Loucy (cell line): ENCODE measurements around the gene SLC15A1.

Experiments used
- H2AFZ ChIP-seq: fragments of 200-600 bp; sonication (generic); 2 replicates; pipeline ENCODE4 v1.6.0; 2016; ENCODE audit warnings: antibody characterized with exemption, mild to moderate bottlenecking, low read length, moderate library complexity
- H3F3A ChIP-seq: fragments of 200-600 bp; 2 replicates; pipeline ENCODE4 v1.6.0; 2016; ENCODE audit warnings: antibody characterized with exemption, low read depth, mild to moderate bottlenecking
- H3K27me3 ChIP-seq: fragments of 200-600 bp; sonication (generic); 2 replicates; pipeline ENCODE4 v1.6.1; 2014; ENCODE audit warnings: low read length, mild to moderate bottlenecking; ENCODE audit not compliant: insufficient read depth, poor library complexity, severe bottlenecking
- H3K36me3 ChIP-seq: fragments of 200-600 bp; sonication (generic); 2 replicates; pipeline ENCODE4 v1.6.1; 2016; ENCODE audit warnings: low read length; ENCODE audit not compliant: insufficient read depth
- H3K4me1 ChIP-seq: fragments of 200-600 bp; sonication (generic); 2 replicates; pipeline ENCODE4 v1.5.1; 2014; ENCODE audit warnings: low read length, mild to moderate bottlenecking; ENCODE audit not compliant: insufficient read depth, poor library complexity, severe bottlenecking
- H3K4me2 ChIP-seq: fragments of 200-600 bp; sonication (generic); 2 replicates; pipeline ENCODE4 v1.6.0; 2014; ENCODE audit warnings: antibody characterized with exemption, low read length, low read depth, mild to moderate bottlenecking; ENCODE audit not compliant: poor library complexity, severe bottlenecking
- H3K4me3 ChIP-seq: fragments of 200-600 bp; sonication (generic); 2 replicates; pipeline ENCODE4 v1.5.1; 2014; ENCODE audit warnings: low read length, mild to moderate bottlenecking, mixed read lengths; ENCODE audit not compliant: poor library complexity, severe bottlenecking
- H3K79me2 ChIP-seq: fragments of 200-600 bp; sonication (generic); 2 replicates; pipeline ENCODE4 v1.6.1; 2014; ENCODE audit warnings: low read length; ENCODE audit not compliant: insufficient read depth
- H3K9ac ChIP-seq: fragments of 200-600 bp; sonication (generic); 2 replicates; pipeline ENCODE4 v1.6.0; 2014; ENCODE audit warnings: mild to moderate bottlenecking, low read depth, low read length, moderate library complexity; ENCODE audit not compliant: poor library complexity, severe bottlenecking
- H3K9me2 ChIP-seq: fragments of 200-600 bp; sonication (generic); replicated peaks from 2 replicates; pipeline ENCODE4 v1.6.1; 2016; ENCODE audit warnings: low read depth, low read length, mixed read lengths
- H3K9me3 ChIP-seq: fragments of 200-600 bp; sonication (generic); 2 replicates; pipeline ENCODE4 v1.6.1; 2014; ENCODE audit warnings: mild to moderate bottlenecking, antibody characterized with exemption, low read length, low read depth; ENCODE audit not compliant: insufficient read depth
- H4K20me1 ChIP-seq: fragments of 200-600 bp; sonication (generic); 2 replicates; pipeline ENCODE4 v1.6.0; 2014; ENCODE audit warnings: antibody characterized with exemption, low read length, mild to moderate bottlenecking; ENCODE audit not compliant: insufficient read depth, poor library complexity, severe bottlenecking
- CTCF ChIP-seq: fragments of 200-600 bp; sonication (generic); conservative IDR thresholded peaks from 2 replicates; pipeline ENCODE4 v1.5.1; 2014; ENCODE audit warnings: mild to moderate bottlenecking, antibody characterized with exemption, low read length
- EZH2phosphoT487 ChIP-seq: fragments of 200-600 bp; IDR thresholded peaks from 2 replicates; pipeline ENCODE4 v1.6.1; 2018; ENCODE audit warnings: antibody characterized with exemption, mild to moderate bottlenecking, moderate library complexity, borderline replicate concordance

SLC15A1 gene

GRCh38 chr13:98710521-98710920 is 42.0 kb downstream of the SLC15A1 start:
- Histone ChIP-seq H3K4me1 (no peaks in the 10 kb centered on the region), H3K9me3 (no peaks in the 10 kb centered on the region), H3F3A (no peaks in the 10 kb centered on the region), H3K79me2 (no peaks in the 10 kb centered on the region), H4K20me1 (no peaks in the 10 kb centered on the region), H3K36me3 (no peaks in the 10 kb centered on the region), H3K9ac (no peak overlapping the region), H3K27me3 (no peaks in the 10 kb centered on the region), H3K4me2 (no peak overlapping the region), H3K4me3 (no peak overlapping the region), H3K9me2 (no peaks in the 10 kb centered on the region), H2AFZ (no peak overlapping the region)
- TF ChIP-seq EZH2phosphoT487 (no peak), CTCF (no peak)

GRCh38 chr13:98707281-98707999 is 45.0 kb downstream of the SLC15A1 start:
- no peaks in the 10 kb centered on the region for H3K9me3 ChIP-seq
- no peaks in the 10 kb centered on the region for H3K4me1 ChIP-seq
- no peaks in the 10 kb centered on the region for H3K9me2 ChIP-seq
- H3K9ac ChIP-seq: no peak overlapping the region
- H3K4me3 ChIP-seq: no peak overlapping the region
- H3K79me2 ChIP-seq: no peaks in the 10 kb centered on the region
- H4K20me1 ChIP-seq: no peaks in the 10 kb centered on the region
- TF ChIP-seq EZH2phosphoT487 (no peak), CTCF (no peak)
- no peaks in the 10 kb centered on the region for H3K36me3 ChIP-seq
- H2AFZ ChIP-seq: no peak overlapping the region
- no peaks in the 10 kb centered on the region for H3K27me3 ChIP-seq
- no peak overlapping the region for H3K4me2 ChIP-seq
- H3F3A ChIP-seq: no peaks in the 10 kb centered on the region

GRCh38 chr13:98706446-98707110 is 45.9 kb downstream of the SLC15A1 start:
- TF ChIP-seq EZH2phosphoT487 (no peak), CTCF (no peak)
- no peak overlapping the region for H3K4me3 ChIP-seq
- H3K4me2 ChIP-seq: no peak overlapping the region
- H2AFZ ChIP-seq: no peak overlapping the region
- H3K9ac ChIP-seq: no peak overlapping the region
- H3K9me2 ChIP-seq: no peaks in the 10 kb centered on the region
- no peaks in the 10 kb centered on the region for H3F3A ChIP-seq
- no peaks in the 10 kb centered on the region for H3K9me3 ChIP-seq
- H3K27me3 ChIP-seq: no peaks in the 10 kb centered on the region
- no peaks in the 10 kb centered on the region for H3K36me3 ChIP-seq
- no peaks in the 10 kb centered on the region for H3K79me2 ChIP-seq
- H3K4me1 ChIP-seq: no peaks in the 10 kb centered on the region
- no peaks in the 10 kb centered on the region for H4K20me1 ChIP-seq
